CD4-positive, alpha-beta T cell (primary cell): Measurements from ENCODE around the gene KCTD10. TPM values are rescaled to one million over a fixed set of nuclear protein-coding genes. Genes with fewer than 3 reads are reported as not detected.
"Not testable (repeated sequence)": the region's sequence is repeated elsewhere in the genome, so short reads cannot be mapped to it uniquely, and the experiment has no call there.

ENCODE experiments used
- ATAC-seq: fragments of 200-7000 bp; cut with Tn5 transposase; one replicate; pipeline ENCODE4 v1.10.0; 2022; ENCODE audit warnings: mild to moderate bottlenecking; ENCODE audit not compliant: poor library complexity
- CTCF ChIA-PET: fragments of 350-600 bp; sonication (Branson Sonifier 250); formaldehyde crosslinking; loops from one replicate; lab custom pipeline; 2021; ENCODE audit warnings: antibody characterized with exemption, inconsistent platforms; lab: Charles Lee
- POLR2A ChIA-PET: fragments of 350-600 bp; sonication (Branson Sonifier 250); formaldehyde crosslinking; loops from one replicate; lab custom pipeline; 2021; ENCODE audit warnings: antibody characterized with exemption, inconsistent platforms; lab: Charles Lee
- DNase-seq, 14 experiments: peaks; one replicate each; pipeline ENCODE4 v3.0.0-alpha.2; 2013 to 2020; ENCODE audit warnings: mixed read lengths in 2 of 14
- H3K27ac ChIP-seq, 2 donors: one replicate each; pipeline versions ENCODE4 v1.5.1 to v1.7.0; 2013; ENCODE audit warnings: low read length in 2 of 2, low read depth in 1 of 2, mild to moderate bottlenecking in 1 of 2
- H3K27me3 ChIP-seq, 2 experiments: 1 replicate in 1 of 2; 2 replicates in 1 of 2; pipeline versions ENCODE4 v1.6.1 to v1.7.0; 2013; ENCODE audit warnings: low read length in 2 of 2, control low read depth in 1 of 2, mild to moderate bottlenecking in 1 of 2, moderate library complexity in 1 of 2; ENCODE audit not compliant: insufficient read depth in 2 of 2, control insufficient read depth in 1 of 2
- H3K36me3 ChIP-seq: one replicate; pipeline ENCODE4 v1.6.1; 2013; ENCODE audit warnings: low read length, control low read depth; ENCODE audit not compliant: insufficient read depth
- H3K4me1 ChIP-seq: one replicate; pipeline ENCODE4 v1.6.1; 2013; ENCODE audit warnings: low read length, control low read depth; ENCODE audit not compliant: insufficient read depth
- H3K4me3 ChIP-seq: one replicate; pipeline ENCODE4 v1.5.1; 2013; ENCODE audit warnings: mild to moderate bottlenecking, low read length, moderate library complexity
- H3K9me3 ChIP-seq, 2 experiments: 1 replicate in 1 of 2; 2 replicates in 1 of 2; pipeline versions ENCODE4 v1.6.1 to v1.7.0; 2013; ENCODE audit warnings: low read length in 2 of 2, mild to moderate bottlenecking in 2 of 2, control low read depth in 1 of 2, moderate library complexity in 1 of 2; ENCODE audit not compliant: control insufficient read depth in 1 of 2, insufficient read depth in 1 of 2
- H3K27ac Mint-ChIP-seq: one replicate; pipeline ENCODE4 v1.8.0; 2020; ENCODE audit warnings: mixed read lengths
- H3K27me3 Mint-ChIP-seq: one replicate; pipeline ENCODE4 v1.8.0; 2021; ENCODE audit warnings: mixed read lengths
- H3K36me3 Mint-ChIP-seq: one replicate; pipeline ENCODE4 v1.8.0; 2021; ENCODE audit warnings: low read depth, mixed read lengths
- H3K4me1 Mint-ChIP-seq: one replicate; pipeline ENCODE4 v1.8.0; 2021; ENCODE audit warnings: low read depth, mixed read lengths
- H3K4me3 Mint-ChIP-seq: one replicate; pipeline ENCODE4 v1.8.0; 2020; ENCODE audit warnings: mild to moderate bottlenecking, mixed read lengths
- H3K9me3 Mint-ChIP-seq: one replicate; pipeline ENCODE4 v1.8.0; 2020; ENCODE audit warnings: mixed read lengths
- intact Hi-C, 2 experiments: fragments of 100-400 bp; cut with DNase I in 1 of 2; cut with micrococcal nuclease in 1 of 2; formaldehyde crosslinking; loops; one replicate each; pipeline versions ENCODE4 v1.15.1 to v1.9.0; 2023 to 2025; cut with DNase I, micrococcal nuclease
- total RNA-seq, 174 experiments: library from RNA in 2 of 174; stranded (reverse) in 2 of 174; gene quantifications; one replicate each; pipeline ENCODE4 v1.2.3 and lab custom pipeline; 2021 to 2026
- TF ChIP-seq, protein P1 (sequence below): fragments of 200-600 bp; IDR thresholded peaks from one replicate; pipeline ENCODE4 v1.8.0; 2022; ENCODE audit warnings: antibody characterized with exemption, mild to moderate bottlenecking

The KCTD10 gene
- total RNA-seq, 2 experiments from 2014 or later: 24.2 to 26.1 TPM

DNA sequence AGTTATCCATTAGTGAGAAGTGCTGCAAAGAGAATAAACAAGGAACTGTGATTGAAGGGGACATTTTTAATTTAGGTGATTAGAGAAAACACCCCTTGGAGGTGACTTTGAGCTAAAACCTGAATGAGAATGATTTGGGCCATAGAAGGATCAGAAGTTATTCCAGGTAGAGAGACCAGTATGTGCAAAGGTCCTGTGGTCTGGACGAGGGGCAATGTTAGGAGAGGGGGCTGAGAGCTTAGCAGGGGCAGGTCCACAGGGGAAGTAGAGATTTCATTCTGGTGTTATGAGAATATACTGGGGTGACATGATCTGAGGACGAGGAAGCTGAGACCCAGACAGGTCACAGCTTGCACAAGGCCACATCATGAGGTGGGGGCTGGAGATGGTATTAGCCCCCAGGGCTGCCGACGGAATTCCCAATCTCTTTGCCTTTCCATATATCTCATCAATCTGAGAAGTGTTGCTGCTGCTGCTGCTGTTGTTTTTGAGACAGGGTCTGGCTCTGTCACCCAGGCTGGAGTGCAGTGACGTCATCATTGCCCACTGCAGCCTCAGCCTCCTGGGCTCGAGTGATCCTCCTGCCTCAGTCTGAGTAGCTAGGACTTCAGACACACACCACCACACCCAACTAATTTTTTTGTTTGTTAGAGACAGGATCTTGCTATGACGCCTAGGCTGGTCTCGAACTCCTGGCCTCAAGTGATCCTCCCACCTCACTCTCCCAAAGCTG lies 55.6 kb downstream of the KCTD10 start:
- H3K27ac Mint-ChIP-seq: no peak overlapping the region
- H3K9me3 Mint-ChIP-seq: no peaks in the 10 kb centered on the region
- no peaks in the 10 kb centered on the region for H3K4me1 Mint-ChIP-seq
- Histone ChIP-seq H3K4me3 (no peak overlapping the region), H3K9me3 (no peaks in the 10 kb centered on the region), H3K27ac (no peak overlapping the region), H3K4me1 (no peaks in the 10 kb centered on the region), H3K36me3 (no peaks in the 10 kb centered on the region), H3K27me3 (peaks cover 2 to 16% of the 10 kb centered on the region in 2 experiments)
- CTCF ChIA-PET: no interaction called here
- ATAC-seq (no peak), DNase-seq (no peak)
- TF ChIP-seq, protein P1, sequence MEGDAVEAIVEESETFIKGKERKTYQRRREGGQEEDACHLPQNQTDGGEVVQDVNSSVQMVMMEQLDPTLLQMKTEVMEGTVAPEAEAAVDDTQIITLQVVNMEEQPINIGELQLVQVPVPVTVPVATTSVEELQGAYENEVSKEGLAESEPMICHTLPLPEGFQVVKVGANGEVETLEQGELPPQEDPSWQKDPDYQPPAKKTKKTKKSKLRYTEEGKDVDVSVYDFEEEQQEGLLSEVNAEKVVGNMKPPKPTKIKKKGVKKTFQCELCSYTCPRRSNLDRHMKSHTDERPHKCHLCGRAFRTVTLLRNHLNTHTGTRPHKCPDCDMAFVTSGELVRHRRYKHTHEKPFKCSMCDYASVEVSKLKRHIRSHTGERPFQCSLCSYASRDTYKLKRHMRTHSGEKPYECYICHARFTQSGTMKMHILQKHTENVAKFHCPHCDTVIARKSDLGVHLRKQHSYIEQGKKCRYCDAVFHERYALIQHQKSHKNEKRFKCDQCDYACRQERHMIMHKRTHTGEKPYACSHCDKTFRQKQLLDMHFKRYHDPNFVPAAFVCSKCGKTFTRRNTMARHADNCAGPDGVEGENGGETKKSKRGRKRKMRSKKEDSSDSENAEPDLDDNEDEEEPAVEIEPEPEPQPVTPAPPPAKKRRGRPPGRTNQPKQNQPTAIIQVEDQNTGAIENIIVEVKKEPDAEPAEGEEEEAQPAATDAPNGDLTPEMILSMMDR: no peak
- intact Hi-C loops: no loop called here
- POLR2A ChIA-PET: no interaction called here
- no peak overlapping the region for H3K4me3 Mint-ChIP-seq
- H3K27me3 Mint-ChIP-seq: peaks cover 44% of the 10 kb centered on the region
- no peaks in the 10 kb centered on the region for H3K36me3 Mint-ChIP-seq

DNA sequence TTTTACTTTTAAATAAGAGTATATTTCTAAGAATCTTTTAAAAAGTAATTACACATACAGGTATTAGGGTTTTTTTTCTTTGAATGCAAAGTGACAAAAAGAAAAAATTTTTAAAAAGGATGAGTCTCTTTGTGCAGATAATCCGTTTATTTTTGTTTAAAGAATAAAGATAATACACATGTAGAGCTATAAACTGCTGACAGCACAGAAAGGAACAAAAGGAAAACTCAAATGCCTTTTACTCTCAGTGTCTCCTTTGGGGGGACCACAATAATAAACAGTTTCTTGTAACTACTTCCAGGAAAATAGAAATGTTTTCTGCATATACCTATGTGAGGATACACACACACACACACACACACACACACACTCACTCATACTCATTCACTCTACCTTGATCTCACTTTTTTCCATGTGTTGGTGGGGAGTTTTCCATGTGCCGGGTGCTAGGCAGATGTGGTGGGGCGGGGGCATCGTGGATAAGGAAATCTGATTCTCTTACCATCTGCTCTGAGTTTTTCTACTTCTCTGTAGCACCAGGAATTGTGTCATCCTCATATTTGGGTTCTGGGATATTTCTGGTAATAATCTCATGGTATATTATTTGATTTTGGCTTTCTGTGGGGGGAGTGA lies 58.1 kb downstream of the KCTD10 start:
- ChIA-PET CTCF (interaction anchor here (0.9 to 1.2 kb wide), 2 partner anchors 9 kb away, joined by 3 read pairs; no protein-coding TSS in a partner anchor), POLR2A (no interaction called here)
- Histone ChIP-seq H3K4me3 (no peak overlapping the region), H3K4me1 (no peaks in the 10 kb centered on the region), H3K36me3 (no peaks in the 10 kb centered on the region), H3K27ac (no peak overlapping the region), H3K9me3 (no peaks in the 10 kb centered on the region), H3K27me3 (peaks cover 2 to 8% of the 10 kb centered on the region in 2 experiments)
- Mint-ChIP-seq H3K4me1 (no peaks in the 10 kb centered on the region), H3K27me3 (peaks cover 33% of the 10 kb centered on the region), H3K27ac (no peak overlapping the region), H3K36me3 (no peaks in the 10 kb centered on the region), H3K4me3 (no peak overlapping the region), H3K9me3 (no peaks in the 10 kb centered on the region)
- TF ChIP-seq, protein P1: no peak
- no peak for ATAC-seq
- DNase-seq: no peak
- intact Hi-C loops: no loop called here

DNA sequence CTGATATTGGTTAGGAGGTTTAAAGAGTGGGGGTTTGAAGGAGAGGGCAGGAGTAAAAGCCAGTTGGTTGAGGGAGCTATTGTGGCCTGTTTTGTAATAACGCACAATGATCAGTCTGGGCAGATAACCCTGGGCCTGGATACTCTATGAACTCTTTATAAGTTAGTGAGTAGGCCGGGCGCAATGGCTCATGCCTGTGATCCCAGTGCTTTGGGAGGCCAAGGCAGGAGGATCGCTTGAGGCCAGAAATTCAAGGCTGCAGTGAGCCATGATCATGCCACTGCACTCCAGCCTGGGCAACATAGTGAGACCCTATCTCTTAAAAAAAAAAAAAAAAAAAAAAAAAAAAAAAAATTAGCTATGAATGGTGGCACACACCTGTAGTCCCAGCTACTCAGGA lies 71.0 kb downstream of the KCTD10 start:
- H3K4me3 Mint-ChIP-seq, H3K27ac ChIP-seq, H3K36me3 Mint-ChIP-seq, H3K4me1 ChIP-seq, CTCF ChIA-PET, H3K27me3 ChIP-seq, POLR2A ChIA-PET, H3K4me3 ChIP-seq, ATAC-seq, H3K9me3 ChIP-seq, intact Hi-C loops, H3K36me3 ChIP-seq, H3K27ac Mint-ChIP-seq, H3K9me3 Mint-ChIP-seq, DNase-seq, H3K4me1 Mint-ChIP-seq: not testable (repeated sequence)
- H3K27me3 Mint-ChIP-seq: peaks cover 39% of the 10 kb centered on the region

DNA sequence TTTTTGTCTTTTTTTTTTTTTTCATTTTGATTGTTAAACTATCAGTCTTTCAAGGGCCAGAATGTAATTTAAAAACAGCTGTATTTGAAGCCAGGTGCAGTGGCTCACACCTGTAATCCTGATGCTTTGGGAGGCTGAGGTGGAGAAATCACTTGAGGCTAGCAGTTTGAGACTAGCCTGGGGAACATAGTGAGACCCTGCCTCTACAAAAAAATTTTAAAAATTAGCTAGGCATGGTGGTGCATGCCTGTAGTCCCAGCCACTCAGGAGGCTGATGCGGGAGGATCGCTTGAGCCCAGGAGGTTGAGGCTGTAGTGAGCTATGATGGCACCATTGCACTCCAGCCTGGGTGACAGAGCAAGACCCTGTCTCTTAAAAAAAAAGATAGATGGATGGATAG lies 72.3 kb downstream of the KCTD10 start:
- H3K27me3 Mint-ChIP-seq: peaks cover 48% of the 10 kb centered on the region
- ATAC-seq: not testable (repeated sequence)

More for the DNA sequence above, 72.3 kb downstream of the KCTD10 start:
- H3K9me3 ChIP-seq, H3K27ac Mint-ChIP-seq, H3K36me3 Mint-ChIP-seq, H3K36me3 ChIP-seq, H3K27ac ChIP-seq, CTCF ChIA-PET, H3K4me3 ChIP-seq, H3K27me3 ChIP-seq, H3K4me1 ChIP-seq, H3K9me3 Mint-ChIP-seq, H3K4me3 Mint-ChIP-seq, DNase-seq, intact Hi-C loops, POLR2A ChIA-PET, H3K4me1 Mint-ChIP-seq: not testable (repeated sequence)

Other genes starting within 250 kb of the KCTD10 start
- gene FOXN4, start 168.0 kb downstream of the KCTD10 start, total RNA-seq: not detected
- gene MYO1H, start 129.4 kb downstream of the KCTD10 start, total RNA-seq: not detected
- 10 to 100 TPM; 17.2 to 19.9 TPM for gene UBE3B, start 334 bp upstream of the KCTD10 start, total RNA-seq
- 1 to 10 TPM; 8.6 to 9.2 TPM for gene MMAB, start 96.2 kb upstream of the KCTD10 start, total RNA-seq
- gene MVK, start 96.5 kb upstream of the KCTD10 start, total RNA-seq: 1 to 10 TPM; 8.2 to 8.4 TPM
- gene FAM222A, start 236.5 kb upstream of the KCTD10 start, total RNA-seq: 1 to 10 TPM; 1.1 to 1.7 TPM